Bronchial epithelial cell (primary cell): ENCODE data around the gene CFAP210. TPM values are rescaled to one million over a fixed set of nuclear protein-coding genes. Genes with fewer than 3 reads are reported as not detected.
"Not testable (repeated sequence)": the region's sequence is repeated elsewhere in the genome, so short reads cannot be mapped to it uniquely, and the experiment has no call there.

Experiments used
- DNase-seq: peaks from one replicate; pipeline ENCODE4 v3.0.0-alpha.2; 2010; ENCODE audit warnings: low read depth
- FAIRE-seq: peaks from 2 replicates; lab custom pipeline; 2011; peaks lifted over from hg19 to GRCh38; lab: Jason Lieb, UNC
- H3K27me3 ChIP-seq: 2 replicates; pipeline ENCODE4 v1.5.1; 2011; ENCODE audit warnings: low read length; ENCODE audit not compliant: control insufficient read depth, insufficient read depth
- H3K36me3 ChIP-seq: 2 replicates; pipeline ENCODE4 v1.5.1; 2011; ENCODE audit warnings: low read length; ENCODE audit not compliant: control insufficient read depth, insufficient read depth
- H3K4me3 ChIP-seq: 2 replicates; pipeline ENCODE4 v1.5.1; 2011; ENCODE audit warnings: mild to moderate bottlenecking, low read depth, low read length, control low read depth
- CTCF ChIP-seq: IDR thresholded peaks from 2 replicates; pipeline ENCODE4 v1.5.1; 2011; ENCODE audit warnings: mild to moderate bottlenecking, moderate library complexity, low read length, control low read depth, inconsistent platforms; ENCODE audit not compliant: insufficient read depth, severe bottlenecking
- total RNA-seq: library from RNA; depleted of rRNA; stranded (reverse); fragments of >200 nt; gene quantifications from 2 replicates; pipeline ENCODE4 v1.2.1, GENCODE V29; 2014

Gene CFAP210
- total RNA-seq, 1 donor from 2014 or later: not detected

GRCh38 chr2:169625781-169626180, 68.4 kb downstream of the CFAP210 start:
- Histone ChIP-seq H3K4me3 (no peak overlapping the region), H3K36me3 (peaks cover 8% of the 10 kb centered on the region), H3K27me3 (no peaks in the 10 kb centered on the region)
- DNase-seq: no peak
- FAIRE-seq: no peak
- TF ChIP-seq CTCF: no peak

GRCh38 chr2:169623235-169623634, 71.0 kb downstream of the CFAP210 start:
- H3K36me3 ChIP-seq: peaks cover 5% of the 10 kb centered on the region
- no peak for FAIRE-seq

GRCh38 chr2:169620509-169620908, 73.7 kb downstream of the CFAP210 start:
- no peak overlapping the region for H3K4me3 ChIP-seq
- DNase-seq (no peak), FAIRE-seq (no peak)
- peaks cover 4% of the 10 kb centered on the region for H3K36me3 ChIP-seq
- no peak for TF ChIP-seq CTCF
- no peaks in the 10 kb centered on the region for H3K27me3 ChIP-seq

More at GRCh38 chr2:169623235-169623634, 71.0 kb downstream of the CFAP210 start:
- TF ChIP-seq CTCF: no peak
- DNase-seq: no peak
- Histone ChIP-seq H3K4me3 (no peak overlapping the region), H3K27me3 (no peaks in the 10 kb centered on the region)

GRCh38 chr2:169619946-169620345, 74.3 kb downstream of the CFAP210 start:
- FAIRE-seq (no peak), DNase-seq (no peak)
- Histone ChIP-seq H3K36me3 (peaks cover 5% of the 10 kb centered on the region), H3K27me3 (no peaks in the 10 kb centered on the region), H3K4me3 (no peak overlapping the region)
- no peak for TF ChIP-seq CTCF

- not testable (repeated sequence) for FAIRE-seq, DNase-seq, H3K27me3 ChIP-seq, H3K4me3 ChIP-seq, H3K36me3 ChIP-seq
Measured at GRCh38 chr2:169615982-169616381, 78.2 kb downstream of the CFAP210 start.

GRCh38 chr2:169613876-169614275, 80.3 kb downstream of the CFAP210 start:
- H3K36me3 ChIP-seq: peaks cover 3% of the 10 kb centered on the region
- no peak for FAIRE-seq

More at GRCh38 chr2:169613876-169614275, 80.3 kb downstream of the CFAP210 start:
- DNase-seq: no peak
- TF ChIP-seq CTCF: no peak
- Histone ChIP-seq H3K4me3 (no peak overlapping the region), H3K27me3 (no peaks in the 10 kb centered on the region)
